GM19438 (cell line): ENCODE data around the gene AZU1.

Experiments used
- ATAC-seq: cut with Tn5 transposase; IDR thresholded peaks from one replicate; pipeline ENCODE4 v1.9.1; 2021; ENCODE audit warnings: low read depth; ENCODE audit not compliant: unreplicated experiment

Gene AZU1, protein sequence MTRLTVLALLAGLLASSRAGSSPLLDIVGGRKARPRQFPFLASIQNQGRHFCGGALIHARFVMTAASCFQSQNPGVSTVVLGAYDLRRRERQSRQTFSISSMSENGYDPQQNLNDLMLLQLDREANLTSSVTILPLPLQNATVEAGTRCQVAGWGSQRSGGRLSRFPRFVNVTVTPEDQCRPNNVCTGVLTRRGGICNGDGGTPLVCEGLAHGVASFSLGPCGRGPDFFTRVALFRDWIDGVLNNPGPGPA

DNA sequence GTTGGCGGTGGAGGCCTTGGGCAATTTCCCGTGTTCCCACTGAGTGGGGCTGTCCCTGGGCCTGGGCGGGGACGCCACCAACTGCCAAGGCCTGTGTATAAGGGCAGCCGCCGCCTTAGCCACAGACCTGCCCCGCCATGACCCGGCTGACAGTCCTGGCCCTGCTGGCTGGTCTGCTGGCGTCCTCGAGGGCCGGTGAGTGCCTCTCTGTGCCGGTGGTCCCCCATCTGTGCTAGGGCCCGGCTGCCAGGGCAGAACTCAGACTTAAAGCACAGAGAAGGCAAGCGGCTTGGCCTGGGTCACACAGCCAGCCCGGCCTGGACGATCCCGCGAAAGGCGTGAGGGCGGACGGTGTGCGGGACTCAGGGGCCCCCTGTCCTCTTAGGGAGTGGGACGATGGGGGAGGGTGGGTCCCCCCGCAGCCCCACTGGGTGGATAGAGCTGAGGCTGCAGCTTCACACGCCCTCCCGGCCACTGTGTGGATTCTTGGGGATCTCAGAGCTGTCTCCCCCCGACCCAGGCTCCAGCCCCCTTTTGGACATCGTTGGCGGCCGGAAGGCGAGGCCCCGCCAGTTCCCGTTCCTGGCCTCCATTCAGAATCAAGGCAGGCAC, at the start of gene AZU1:
Gene AZU1 (plus strand): TSS at position 128 of the 612 bp plus-strand sequence. CDS start 10 bp downstream, at position 138.
- no peak for ATAC-seq

DNA sequence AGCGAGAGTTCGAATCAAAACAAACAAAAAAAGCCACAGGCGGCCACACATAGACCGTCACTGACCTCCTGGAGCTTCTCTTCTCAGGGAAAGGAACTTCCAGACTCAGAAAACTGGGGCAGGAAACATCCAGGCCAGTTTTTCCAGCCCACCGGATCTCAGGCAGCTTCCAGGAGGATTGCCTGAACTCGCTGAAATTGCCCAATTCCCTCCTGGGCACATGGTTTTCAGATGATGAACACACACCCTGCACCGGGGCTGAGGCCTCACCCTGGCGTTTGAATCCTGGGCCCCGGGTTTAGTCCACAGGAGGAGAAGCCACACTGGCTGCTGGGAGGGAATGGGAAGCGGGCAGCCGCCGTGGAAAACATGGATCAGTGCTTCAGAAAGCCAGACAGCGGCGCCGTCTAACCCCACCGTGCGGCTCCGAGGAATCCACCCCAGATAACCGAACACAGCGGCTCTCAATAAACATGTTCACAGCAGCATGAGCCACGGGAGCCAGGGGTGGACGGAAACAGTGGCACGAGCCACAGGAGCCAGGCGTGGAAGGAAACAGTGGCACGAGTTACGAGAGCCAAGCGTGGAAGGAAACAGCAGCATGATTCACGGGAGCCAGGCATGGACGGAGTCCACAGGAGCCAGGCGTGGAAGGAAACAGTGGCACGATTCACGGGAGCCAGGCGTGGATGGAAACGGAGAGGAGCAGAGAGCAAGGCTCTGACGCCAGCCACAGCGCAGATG, 48.6 kb upstream of the AZU1 start:
- ATAC-seq = no peak

DNA sequence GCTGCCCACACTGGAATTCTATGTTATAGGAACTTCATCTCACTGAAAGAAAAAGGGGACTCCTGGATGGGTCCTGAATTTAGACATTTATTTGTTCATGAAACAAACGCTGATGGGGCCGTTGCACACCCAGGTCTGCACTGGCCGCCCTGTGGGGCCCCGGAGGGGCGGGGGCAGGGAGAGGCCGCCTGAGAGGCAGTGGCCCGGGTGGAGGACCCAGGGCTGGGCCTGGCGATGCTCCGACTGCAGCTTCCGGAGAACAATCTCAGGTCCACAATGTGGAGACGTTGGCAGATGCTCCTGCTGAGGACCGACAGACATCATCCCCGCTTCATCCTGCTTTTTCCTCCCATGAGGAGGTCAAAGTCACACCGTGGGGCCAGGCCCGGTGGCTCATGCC, 46.7 kb upstream of the AZU1 start:
- ATAC-seq = no peak

DNA sequence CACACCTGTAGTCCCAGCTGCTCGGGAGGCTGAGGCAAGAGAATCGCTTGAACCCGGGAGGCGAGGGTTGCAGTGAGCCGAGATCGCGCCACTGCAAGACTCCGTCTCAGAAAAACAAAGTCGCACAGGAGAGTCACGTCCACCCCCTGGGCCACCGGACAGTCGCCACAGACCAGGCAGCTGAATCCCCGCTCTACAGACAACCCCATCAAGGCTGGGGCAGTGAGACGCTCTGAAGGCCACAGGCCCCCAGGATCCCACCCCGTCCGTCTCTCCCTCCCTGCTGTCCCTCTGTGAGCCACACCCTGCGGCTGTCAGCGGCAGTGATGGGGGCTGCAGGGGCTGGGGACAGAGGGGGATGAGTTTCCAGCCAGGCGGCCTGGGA, 45.8 kb upstream of the AZU1 start:
- ATAC-seq = no peak

DNA sequence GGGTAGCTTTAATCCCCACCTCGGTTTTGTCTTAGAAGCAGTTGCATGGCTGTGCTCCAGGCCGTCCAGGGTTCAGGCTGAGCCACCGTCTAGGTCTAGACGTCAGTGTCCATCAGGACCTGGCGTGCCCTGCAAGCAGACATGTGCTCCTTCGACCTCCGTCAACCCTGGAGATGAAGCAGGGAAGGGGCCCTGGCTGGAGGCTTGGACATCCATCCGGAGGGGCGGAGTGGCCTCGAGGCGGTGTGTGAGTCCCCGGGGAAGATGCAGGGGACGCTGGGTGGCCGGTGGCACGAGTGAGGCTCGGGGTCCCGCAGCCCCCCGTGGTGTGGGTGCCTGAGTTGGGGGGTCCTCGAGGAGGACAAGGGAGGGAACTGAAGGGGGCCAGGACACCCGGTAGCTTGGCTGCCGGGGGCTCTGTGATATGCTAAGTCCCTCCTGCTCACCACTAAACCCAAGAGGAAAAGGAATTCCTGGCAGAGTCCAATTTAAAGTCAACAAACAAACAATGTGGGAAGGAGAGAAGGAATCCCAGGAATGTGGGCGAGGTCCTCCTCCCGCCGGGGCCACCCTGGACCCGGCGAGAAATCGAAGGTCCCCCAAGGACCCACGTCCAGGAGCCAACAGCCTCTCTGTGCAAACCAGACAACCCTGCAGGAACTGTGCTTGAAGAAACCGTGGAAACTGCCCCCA, 45.3 kb upstream of the AZU1 start:
- ATAC-seq = no peak

DNA sequence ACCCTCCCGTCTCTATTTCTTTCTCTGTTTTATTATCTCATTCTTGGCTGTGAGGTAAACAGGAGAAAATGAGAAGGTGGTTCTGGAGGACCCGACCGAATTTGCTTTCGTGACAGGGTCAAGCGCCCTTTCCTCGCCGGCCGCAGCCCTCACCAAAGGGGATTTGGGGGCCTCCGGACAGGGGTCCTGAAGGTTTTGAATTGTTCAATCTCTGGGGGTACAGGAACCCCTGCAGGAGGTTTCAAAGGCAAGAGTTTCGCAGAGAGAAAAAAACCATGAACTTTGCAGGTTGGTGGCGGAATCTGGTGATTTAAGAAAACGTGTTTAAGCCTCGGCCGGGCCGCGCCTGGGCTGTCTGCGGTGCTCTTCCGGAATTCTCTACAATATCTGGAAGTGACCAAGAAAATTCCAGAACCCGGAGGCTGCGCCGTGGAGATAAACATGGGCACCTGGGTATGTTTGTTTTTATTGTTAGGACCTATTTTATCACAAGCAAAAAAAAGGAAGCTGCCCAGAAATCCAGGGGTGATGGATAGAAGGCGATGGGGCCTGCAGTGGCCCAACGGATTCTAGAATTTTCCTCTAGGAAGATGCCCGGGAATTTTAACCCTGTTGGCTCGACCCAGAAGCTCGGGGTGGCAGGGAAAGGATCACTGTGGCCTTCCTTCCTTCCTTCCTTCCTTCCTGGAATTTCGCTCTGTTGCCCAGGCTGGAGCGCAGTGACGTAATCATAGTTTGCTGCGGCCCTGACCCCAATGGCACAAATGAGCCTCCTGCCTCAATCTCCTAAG, 44.6 kb upstream of the AZU1 start:
- no peak for ATAC-seq

DNA sequence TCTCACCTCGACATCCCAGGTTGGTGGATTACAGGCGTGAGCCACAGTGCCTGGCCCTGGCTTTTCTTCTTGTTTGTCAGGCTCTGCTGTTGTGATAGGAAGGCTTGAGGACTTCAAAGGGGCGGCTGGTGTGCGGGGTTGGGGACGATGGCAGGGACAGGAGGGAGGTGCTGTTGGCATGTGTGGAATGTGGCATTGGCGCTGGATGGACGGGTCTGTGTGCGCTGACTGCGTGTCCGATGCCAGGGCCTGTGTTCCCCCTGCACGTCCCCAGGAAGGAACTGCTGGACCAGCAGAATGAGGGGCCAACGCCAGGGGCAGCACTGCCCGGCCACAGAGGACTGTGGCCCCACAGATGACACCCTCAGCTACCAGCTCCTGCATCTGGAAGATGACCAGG, 43.1 kb upstream of the AZU1 start:
- ATAC-seq = no peak

DNA sequence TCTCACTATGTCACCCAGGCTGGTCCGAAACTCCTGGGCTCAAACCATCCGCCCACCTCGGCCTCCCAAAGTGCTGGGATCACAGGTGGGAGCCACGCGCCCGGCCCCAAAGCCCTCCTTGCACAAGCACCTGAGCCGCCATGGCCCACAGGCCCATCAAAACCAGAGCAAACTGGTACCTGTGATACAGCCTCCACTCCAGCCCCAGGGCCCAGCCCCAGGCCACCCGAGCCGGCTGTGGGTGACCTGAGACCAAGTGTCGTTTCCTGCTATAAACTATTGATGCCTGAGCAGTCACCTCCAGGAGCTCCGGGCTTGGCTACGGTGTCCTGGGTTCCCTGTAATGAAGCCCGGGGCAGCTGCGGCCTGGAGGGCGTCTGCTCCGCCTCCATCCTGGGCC, 40.1 kb upstream of the AZU1 start:
- no peak for ATAC-seq

DNA sequence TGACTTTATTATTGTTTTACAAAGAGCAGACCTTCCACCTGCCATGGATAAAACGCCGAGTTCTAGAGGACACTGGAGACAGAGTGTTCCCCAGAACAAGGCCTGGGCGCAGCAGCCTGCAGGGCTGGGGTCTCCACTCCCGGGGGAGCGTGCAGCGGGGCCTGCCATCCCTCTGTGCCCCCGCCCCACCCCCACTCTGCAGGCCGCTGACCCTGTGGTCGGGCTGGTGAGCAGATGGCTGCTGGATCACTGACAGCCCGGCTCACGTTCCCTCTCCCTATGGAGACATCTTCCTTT, 39.0 kb upstream of the AZU1 start:
- no peak for ATAC-seq

DNA sequence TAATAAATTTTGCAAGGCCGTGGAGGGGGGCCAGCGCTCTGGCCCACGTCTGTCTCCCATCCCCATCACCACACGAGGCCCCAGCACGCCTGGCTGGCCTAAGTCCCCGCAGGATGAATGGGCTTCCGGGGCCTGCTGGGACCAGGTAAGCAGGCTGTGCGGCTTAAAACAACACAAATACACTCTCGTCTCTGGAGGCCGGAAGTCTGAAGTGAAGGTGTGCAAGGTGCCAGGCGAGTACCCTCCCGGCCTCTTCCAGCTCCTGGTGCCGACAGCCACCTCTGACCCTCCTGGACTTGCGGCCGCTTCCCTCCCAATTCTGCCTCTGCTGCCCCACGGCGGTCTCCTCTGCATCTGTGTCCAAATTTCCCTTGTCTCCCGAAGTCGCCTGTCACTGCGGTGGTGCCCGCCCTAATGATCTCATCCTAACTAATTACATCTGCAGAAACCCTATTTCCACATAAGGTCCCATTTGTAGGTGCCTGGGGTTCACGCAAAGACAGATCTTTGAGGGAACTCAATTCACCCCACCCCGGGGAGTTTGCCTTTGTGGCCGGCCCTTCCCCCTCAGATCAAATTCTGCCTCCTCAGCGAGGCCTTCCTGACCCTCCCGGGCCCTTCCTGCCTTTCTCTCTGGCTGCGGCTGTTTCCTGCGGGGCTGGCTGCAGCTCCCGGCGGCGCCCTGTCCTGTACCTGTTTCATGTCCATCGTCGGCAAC, 38.5 kb upstream of the AZU1 start:
- no peak for ATAC-seq

DNA sequence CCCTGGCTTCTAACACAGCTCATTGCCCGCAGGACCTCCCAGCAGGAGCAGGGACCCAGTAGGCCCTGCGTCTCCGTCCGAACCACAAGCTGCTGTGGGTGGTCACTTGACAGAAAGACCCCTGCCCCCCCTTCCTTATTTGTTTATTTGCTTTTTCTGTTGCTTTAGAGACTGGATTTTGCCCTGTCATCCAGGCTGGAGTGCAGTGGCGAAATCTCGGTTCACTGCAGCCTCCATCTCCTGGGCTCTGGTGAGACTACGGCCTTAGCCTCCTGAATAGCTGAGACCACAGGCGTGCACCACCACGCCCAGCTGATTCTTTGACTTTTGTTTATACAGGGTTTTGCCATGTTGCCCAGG, 38.0 kb upstream of the AZU1 start:
- no peak for ATAC-seq

DNA sequence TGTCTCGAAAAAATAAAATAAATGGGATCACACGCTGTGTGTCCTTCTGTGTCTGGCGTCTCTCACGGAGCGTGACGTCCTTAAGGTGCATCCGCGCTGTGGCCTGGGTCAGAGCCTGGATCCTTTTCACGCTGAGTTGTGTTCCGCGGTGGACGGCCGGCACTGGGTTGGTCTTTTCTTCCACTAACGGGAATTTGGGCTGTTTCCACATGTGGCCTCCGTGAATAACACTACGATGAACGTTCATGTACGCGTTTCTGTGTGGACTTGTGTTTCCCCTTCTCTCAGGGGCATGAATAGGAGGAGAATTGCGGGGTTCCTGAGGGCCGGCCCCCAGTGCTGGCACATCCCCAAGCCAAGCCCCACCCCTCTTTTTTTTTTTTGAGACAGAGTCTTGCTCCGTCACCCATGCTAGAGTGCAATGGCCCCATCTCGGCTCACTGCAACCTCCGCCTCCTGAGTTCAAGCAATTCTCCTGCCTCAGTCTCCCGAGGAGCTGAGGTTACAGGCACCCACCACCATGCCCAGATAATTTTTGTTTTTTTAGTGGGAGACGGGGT, 36.5 kb upstream of the AZU1 start:
- no peak for ATAC-seq

DNA sequence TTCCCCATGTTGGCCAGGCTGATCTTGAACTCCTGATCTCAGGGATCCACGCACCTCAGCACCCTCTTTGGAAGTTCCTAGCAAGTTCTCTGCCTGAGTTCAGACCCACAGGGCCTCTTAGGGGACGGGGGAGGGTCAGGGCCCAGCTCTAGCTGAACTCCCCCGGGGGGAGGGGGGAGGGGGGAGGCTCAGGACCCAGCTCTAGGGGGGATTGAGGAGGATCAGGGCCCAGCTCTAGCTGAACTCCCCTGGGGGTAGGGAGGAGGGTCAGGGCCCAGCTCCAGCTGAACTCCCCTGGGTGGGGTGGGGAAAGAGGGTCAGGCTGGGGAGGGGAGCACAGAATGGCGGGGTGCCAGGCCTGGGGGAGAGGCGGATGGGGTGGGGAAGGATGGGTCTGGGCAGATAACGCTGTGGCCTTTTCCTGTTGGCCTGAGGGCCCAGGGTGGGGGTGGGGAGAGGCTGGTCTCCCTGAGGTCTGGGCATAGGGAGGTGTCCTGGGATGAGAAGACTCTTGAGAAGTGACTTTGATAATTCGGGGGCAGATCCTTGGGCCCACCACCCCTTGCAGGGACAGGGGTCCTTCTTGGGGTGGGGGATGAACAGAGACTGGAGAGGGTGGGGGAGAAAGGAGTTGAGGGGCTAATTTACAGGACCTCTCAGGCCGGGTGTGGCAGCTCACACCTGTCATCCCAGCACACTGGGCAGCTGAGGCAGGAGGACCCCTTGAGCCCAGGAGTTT, 35.9 kb upstream of the AZU1 start:
- no peak for ATAC-seq

DNA sequence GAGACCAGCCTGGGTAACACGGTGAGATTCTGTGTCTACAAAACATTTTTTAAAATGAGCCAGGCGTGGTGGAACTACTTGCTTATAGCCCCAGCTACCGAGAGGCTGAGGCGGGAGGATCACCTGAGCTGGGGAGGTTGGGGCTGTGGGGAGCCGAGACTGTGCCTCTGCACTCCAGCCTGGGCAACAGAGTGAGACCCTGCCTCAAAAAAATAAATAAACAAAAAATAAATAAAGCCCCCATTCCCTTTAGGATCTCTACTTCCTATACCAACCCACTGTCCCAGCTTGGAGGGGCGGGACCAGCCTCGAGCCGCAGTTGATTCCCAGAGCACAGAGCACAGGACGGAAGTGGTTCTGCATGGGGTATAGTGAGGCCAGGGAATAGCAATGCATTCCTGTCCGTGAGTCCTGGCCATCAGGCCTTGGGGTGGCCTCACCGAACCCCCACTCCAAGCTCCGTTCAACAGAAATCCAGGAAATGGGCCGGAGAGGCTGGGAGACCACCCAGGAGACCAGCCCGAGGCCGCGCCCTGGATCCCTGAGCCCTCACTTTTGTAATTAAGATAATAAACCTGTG, 35.2 kb upstream of the AZU1 start:
- ATAC-seq = no peak

DNA sequence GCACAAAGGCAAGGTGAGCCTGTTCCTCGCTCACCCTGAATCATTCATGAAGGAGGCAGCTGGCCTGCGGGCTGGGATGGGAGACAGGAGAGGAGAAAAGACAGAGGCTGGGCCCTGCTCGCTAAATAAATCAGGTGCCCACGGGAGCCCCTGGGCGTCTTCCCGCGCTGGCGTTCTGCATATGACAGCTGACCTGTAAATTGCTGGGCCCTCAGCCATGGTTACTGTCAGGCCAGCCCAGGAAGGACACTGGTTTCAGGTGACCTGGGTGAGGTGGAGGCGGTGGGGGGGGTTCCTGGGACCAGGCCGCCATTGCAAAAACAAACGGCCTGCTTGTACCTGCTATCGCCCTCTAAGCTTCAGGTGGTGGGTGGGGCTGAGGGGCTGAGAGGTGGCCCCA, 33.8 kb upstream of the AZU1 start:
- no peak for ATAC-seq

DNA sequence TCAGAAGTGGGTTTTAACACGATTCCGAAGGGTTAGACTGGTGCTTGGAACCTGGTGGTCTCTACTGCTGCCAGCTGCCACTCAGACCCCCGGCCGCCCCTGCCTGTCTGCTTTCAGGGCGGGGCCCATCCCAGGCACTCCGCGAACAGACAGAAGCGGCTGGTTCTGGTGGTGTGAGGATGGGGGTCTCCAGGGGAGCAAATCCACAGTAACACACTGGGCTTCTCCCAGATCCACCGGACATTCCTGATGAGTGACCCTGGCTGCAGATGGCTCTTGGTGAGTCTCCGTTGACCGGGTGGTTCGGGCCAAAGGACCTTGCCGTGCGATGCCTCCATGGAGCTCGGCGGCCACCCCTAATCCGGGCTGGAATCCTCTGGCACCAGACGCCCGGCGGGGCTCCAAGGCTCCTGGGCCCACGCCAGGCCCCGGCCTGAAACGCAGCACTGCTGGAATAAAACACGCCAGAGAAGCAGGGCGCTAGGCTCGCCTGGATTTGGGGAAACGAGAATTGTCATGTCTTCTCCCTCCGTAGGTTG, 32.5 kb upstream of the AZU1 start:
- no peak for ATAC-seq

DNA sequence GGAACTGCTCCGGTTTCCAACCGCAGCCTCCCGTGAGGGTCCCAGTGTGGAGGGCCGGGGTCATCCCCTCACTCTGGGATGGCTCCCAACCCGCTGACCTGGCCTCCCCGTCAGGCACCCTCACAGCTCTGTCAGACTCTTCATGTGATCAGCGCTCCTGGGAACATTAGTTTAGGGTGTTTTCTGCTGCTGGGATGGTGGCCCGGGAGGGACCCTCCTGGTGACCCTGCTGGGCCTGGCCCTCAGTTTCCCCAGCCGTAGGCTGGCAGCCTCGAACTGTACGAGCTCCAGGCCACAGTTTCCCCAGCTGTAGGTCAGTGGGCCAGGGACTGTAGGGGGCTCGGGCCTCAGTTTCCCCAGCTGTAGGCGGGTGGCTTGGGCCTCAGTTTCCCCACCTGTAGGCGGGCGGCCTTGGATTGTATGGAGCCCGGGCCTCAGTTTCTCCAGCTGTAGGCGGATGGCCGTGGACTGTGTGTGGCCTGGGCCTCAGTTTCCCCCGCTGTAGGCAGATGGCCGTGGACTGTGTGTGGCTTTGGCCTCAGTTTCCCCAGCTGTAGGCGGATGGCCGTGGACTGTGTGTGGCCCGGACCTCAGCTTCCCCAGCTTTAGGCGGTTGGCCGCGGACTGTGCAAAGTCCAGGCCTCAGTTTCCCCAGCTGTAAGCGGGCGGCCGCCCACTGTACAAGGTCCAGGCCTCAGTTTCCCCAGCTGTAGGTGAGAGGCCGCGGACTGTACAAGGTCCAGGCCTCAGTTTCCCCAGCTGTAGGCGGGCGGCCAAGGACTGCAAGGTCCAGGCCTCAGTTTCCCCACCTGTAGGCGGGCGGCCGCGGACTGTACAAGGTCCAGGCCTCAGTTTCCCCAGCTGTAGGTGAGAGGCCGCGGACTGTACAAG, 31.7 kb upstream of the AZU1 start:
- no peak for ATAC-seq
